BLaER1 treated with 17β-estradiol and CSF1 and Interleukin-3, amounts not matched to agents 10 nM and 100 nM (cell line): Measurements from ENCODE around the gene ASB7.
"Not testable (repeated sequence)": the region's sequence is repeated elsewhere in the genome, so short reads cannot be mapped to it uniquely, and the experiment has no call there.

ENCODE experiments used
- H3K27ac ChIP-seq, 11 experiments: shearing (Covaris generic); formaldehyde crosslinking; 2 replicates each; pipeline ENCODE4 v1.8.1; 2022
- H3K27me3 ChIP-seq, 11 experiments: shearing (Covaris generic); formaldehyde crosslinking; 2 replicates each; pipeline ENCODE4 v1.8.1; 2022
- H3K36me3 ChIP-seq, 11 experiments: shearing (Covaris generic); formaldehyde crosslinking; 2 replicates each; pipeline ENCODE4 v1.8.1; 2022
- H3K4me1 ChIP-seq, 10 experiments: shearing (Covaris generic); formaldehyde crosslinking; 2 replicates each; pipeline ENCODE4 v1.8.1; 2022
- H3K4me2 ChIP-seq, 11 experiments: shearing (Covaris generic); formaldehyde crosslinking; 2 replicates each; pipeline ENCODE4 v1.8.1; 2022
- H3K4me3 ChIP-seq, 10 experiments: shearing (Covaris generic); formaldehyde crosslinking; 2 replicates each; pipeline ENCODE4 v1.8.1; 2022
- H3K9ac ChIP-seq, 11 experiments: shearing (Covaris generic); formaldehyde crosslinking; 2 replicates each; pipeline ENCODE4 v1.8.1; 2022
- H3K9me3 ChIP-seq, 11 experiments: shearing (Covaris generic); formaldehyde crosslinking; replicated peaks in 1 of 11; 2 replicates each; pipeline ENCODE4 v1.8.1; 2022
- H4K20me1 ChIP-seq, 11 experiments: shearing (Covaris generic); formaldehyde crosslinking; 2 replicates each; pipeline ENCODE4 v1.8.1; 2022
- Cebpa-rat ChIP-seq, 11 experiments: shearing (Covaris generic); IDR thresholded peaks; 2 replicates each; pipeline ENCODE4 v1.8.1; 2022

Gene ASB7

GRCh38 chr15:100668348-100668745, 66.0 kb downstream of the ASB7 start:
- H3K9ac ChIP-seq, result no peak overlapping the region
- TF ChIP-seq Cebpa-rat (IDR thresholded peaks at IDR 0.05), result no peak
- H3K9me3 ChIP-seq, result no peaks in the 10 kb centered on the region
- H3K4me1 ChIP-seq, result no peaks in the 10 kb centered on the region
- H3K4me3 ChIP-seq, result no peak overlapping the region
- H3K36me3 ChIP-seq, result no peaks in the 10 kb centered on the region
- no peaks in the 10 kb centered on the region for H4K20me1 ChIP-seq
- no peak overlapping the region for H3K4me2 ChIP-seq
- H3K27me3 ChIP-seq, result no peaks in the 10 kb centered on the region
- H3K27ac ChIP-seq, result no peak overlapping the region

- no peaks in the 10 kb centered on the region for H3K4me1 ChIP-seq
- H3K9me3 ChIP-seq, result no peaks in the 10 kb centered on the region
- no peak overlapping the region for H3K27ac ChIP-seq
- no peak overlapping the region for H3K4me3 ChIP-seq
- H3K4me2 ChIP-seq, result no peak overlapping the region
- no peaks in the 10 kb centered on the region for H3K36me3 ChIP-seq
- no peak for TF ChIP-seq Cebpa-rat (IDR thresholded peaks at IDR 0.05)
- H3K9ac ChIP-seq, result no peak overlapping the region
- no peaks in the 10 kb centered on the region for H3K27me3 ChIP-seq
- H4K20me1 ChIP-seq, result no peaks in the 10 kb centered on the region
Measured at GRCh38 chr15:100669260-100669659, 66.9 kb downstream of the ASB7 start.

GRCh38 chr15:100670505-100671021, 68.2 kb downstream of the ASB7 start:
- Histone ChIP-seq H3K9ac (no peak overlapping the region), H3K4me1 (no peaks in the 10 kb centered on the region), H3K4me3 (no peak overlapping the region), H4K20me1 (no peaks in the 10 kb centered on the region), H3K9me3 (peaks cover 0 to 5% (median 4%) of the 10 kb centered on the region in 11 experiments; a peak in 10 of 22 replicates), H3K36me3 (no peaks in the 10 kb centered on the region), H3K4me2 (no peak overlapping the region), H3K27me3 (no peaks in the 10 kb centered on the region), H3K27ac (no peak overlapping the region)
- no peak for TF ChIP-seq Cebpa-rat (IDR thresholded peaks at IDR 0.05)

- Histone ChIP-seq H3K27ac (no peak overlapping the region), H3K4me1 (no peaks in the 10 kb centered on the region), H3K4me3 (no peak overlapping the region), H4K20me1 (no peaks in the 10 kb centered on the region), H3K9me3 (peaks cover 0 to 5% (median 4%) of the 10 kb centered on the region in 11 experiments; a peak in 10 of 22 replicates), H3K36me3 (no peaks in the 10 kb centered on the region), H3K4me2 (no peak overlapping the region), H3K27me3 (no peaks in the 10 kb centered on the region), H3K9ac (no peak overlapping the region)
- no peak for TF ChIP-seq Cebpa-rat (IDR thresholded peaks at IDR 0.05)
Measured at GRCh38 chr15:100671124-100671680, 68.8 kb downstream of the ASB7 start.

GRCh38 chr15:100671858-100672543, 69.6 kb downstream of the ASB7 start:
- no peaks in the 10 kb centered on the region for H3K36me3 ChIP-seq
- H3K9me3 ChIP-seq, result peaks cover 0 to 5% (median 4%) of the 10 kb centered on the region in 11 experiments; a peak in 10 of 22 replicates
- no peak overlapping the region for H3K9ac ChIP-seq
- H3K27me3 ChIP-seq, result no peaks in the 10 kb centered on the region
- no peak overlapping the region for H3K4me2 ChIP-seq
- H3K4me1 ChIP-seq, result no peaks in the 10 kb centered on the region
- no peaks in the 10 kb centered on the region for H4K20me1 ChIP-seq
- no peak overlapping the region for H3K27ac ChIP-seq
- H3K4me3 ChIP-seq, result no peak overlapping the region
- no peak for TF ChIP-seq Cebpa-rat (IDR thresholded peaks at IDR 0.05)

GRCh38 chr15:100672959-100673358, 70.6 kb downstream of the ASB7 start:
- Histone ChIP-seq H3K27me3 (no peaks in the 10 kb centered on the region), H3K9ac (no peak overlapping the region), H3K4me2 (no peak overlapping the region), H3K36me3 (no peaks in the 10 kb centered on the region), H3K9me3 (peaks cover 0 to 5% (median 4%) of the 10 kb centered on the region in 11 experiments; a peak in 10 of 22 replicates), H3K27ac (no peak overlapping the region), H3K4me1 (no peaks in the 10 kb centered on the region), H3K4me3 (no peak overlapping the region), H4K20me1 (no peaks in the 10 kb centered on the region)
- no peak for TF ChIP-seq Cebpa-rat (IDR thresholded peaks at IDR 0.05)

DNA sequence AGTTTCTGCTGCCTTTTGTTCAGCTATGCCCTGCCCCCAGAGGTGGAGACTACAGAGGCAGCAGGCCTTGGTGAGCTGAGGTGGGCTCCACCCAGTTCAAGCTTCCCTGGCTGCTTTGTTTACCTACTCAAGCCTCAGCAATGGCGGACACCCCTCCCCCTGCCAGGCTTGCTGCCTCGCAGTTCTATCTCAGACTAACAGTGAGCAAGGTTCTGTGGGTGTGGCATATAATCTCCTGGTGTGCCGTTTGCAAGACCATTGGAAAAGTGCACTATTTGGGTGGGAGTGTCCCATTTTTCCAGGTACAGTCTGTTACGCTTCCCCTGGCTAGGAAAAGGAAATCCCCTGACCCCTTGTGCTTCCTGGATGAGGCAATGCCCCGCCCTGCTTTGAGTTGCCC, 76.8 kb downstream of the ASB7 start:
- not testable (repeated sequence) for H3K9ac ChIP-seq

GRCh38 chr15:100680726-100681125, 78.3 kb downstream of the ASB7 start:
- Histone ChIP-seq H3K4me2 (no peak overlapping the region), H4K20me1 (0 out of 22 replicates have a peak, but pooled peaks cover 0 to 8% (median 0%) of the 10 kb centered on the region in 11 experiments), H3K36me3 (no peaks in the 10 kb centered on the region; a peak in 1 of 22 replicates), H3K27ac (no peak overlapping the region), H3K9me3 (peaks cover 21 to 43% (median 34%) of the 10 kb centered on the region in 11 experiments), H3K4me3 (no peak overlapping the region), H3K27me3 (no peaks in the 10 kb centered on the region), H3K4me1 (peaks cover 5 to 45% (median 39%) of the 10 kb centered on the region in 10 experiments; a peak in 19 of 20 replicates), H3K9ac (no peak overlapping the region)
- TF ChIP-seq Cebpa-rat (IDR thresholded peaks at IDR 0.05), result no peak

More for the DNA sequence above, 76.8 kb downstream of the ASB7 start:
- not testable (repeated sequence) for H3K36me3 ChIP-seq, H4K20me1 ChIP-seq, H3K27me3 ChIP-seq, H3K4me2 ChIP-seq, H3K4me3 ChIP-seq, H3K27ac ChIP-seq
- H3K9me3 ChIP-seq, result peaks cover 25 to 43% (median 36%) of the 10 kb centered on the region in 11 experiments
- peaks cover 5 to 32% (median 26%) of the 10 kb centered on the region in 10 experiments; a peak in 19 of 20 replicates for H3K4me1 ChIP-seq

GRCh38 chr15:100681335-100681746, 79.0 kb downstream of the ASB7 start:
- H3K9ac ChIP-seq, result no peak overlapping the region
- peak overlapping the region in 1 of 10 experiments; percentile 27; a peak in 1 of 20 replicates for H3K4me3 ChIP-seq
- H3K4me2 ChIP-seq, result peak overlapping the region in 6 of 11 experiments; percentile 69 to 81 (median 75); a peak in 11 of 22 replicates
- no peak overlapping the region for H3K27ac ChIP-seq
- 0 out of 22 replicates have a peak, but pooled peaks cover 0 to 8% (median 0%) of the 10 kb centered on the region in 11 experiments for H4K20me1 ChIP-seq
- H3K36me3 ChIP-seq, result no peaks in the 10 kb centered on the region; a peak in 1 of 22 replicates
- TF ChIP-seq Cebpa-rat (IDR thresholded peaks at IDR 0.05), result no peak
- peaks cover 5 to 45% (median 39%) of the 10 kb centered on the region in 10 experiments; a peak in 19 of 20 replicates for H3K4me1 ChIP-seq
- no peaks in the 10 kb centered on the region for H3K27me3 ChIP-seq
- H3K9me3 ChIP-seq, result peaks cover 21 to 43% (median 34%) of the 10 kb centered on the region in 11 experiments
